A673 (cell line): ENCODE measurements around the gene ZFHX2. TPM values are rescaled to one million over a fixed set of nuclear protein-coding genes. Genes with fewer than 3 reads are reported as not detected.

Experiments used
- BruUV-seq: library from RNA; stranded (reverse); fragments of 400-500 nt; replicated peaks from 2 replicates; lab custom pipeline; 2021; lab: Mats Ljungman, UMichigan
- CTCF ChIA-PET: fragments of 300-600 bp; sonication (Branson Sonifier 250); formaldehyde crosslinking; loops from one replicate; lab custom pipeline; 2022; ENCODE audit warnings: antibody characterized with exemption; lab: Charles Lee
- POLR2A ChIA-PET: fragments of 300-600 bp; sonication (Branson Sonifier 250); formaldehyde crosslinking; loops from one replicate; lab custom pipeline; 2022; ENCODE audit warnings: antibody characterized with exemption; ENCODE audit not compliant: low non-redundant PET; lab: Charles Lee
- DNase-seq: peaks from one replicate; pipeline ENCODE4 v3.0.0-alpha.2; 2015; ENCODE audit warnings: low spot score
- H3K27ac ChIP-seq: fragments of 200-600 bp; sonication (generic); 2 replicates; pipeline ENCODE4 v1.5.1; 2016; ENCODE audit warnings: mixed run types, low read depth, mild to moderate bottlenecking, mixed read lengths, antibody characterized with exemption, low read length; ENCODE audit not compliant: poor library complexity, severe bottlenecking
- H3K27me3 ChIP-seq: fragments of 200-600 bp; sonication (generic); replicated peaks from 2 replicates; pipeline ENCODE4 v1.6.1; 2017; ENCODE audit warnings: mixed run types, low read depth, mild to moderate bottlenecking, mixed read lengths, antibody characterized with exemption, low read length; ENCODE audit not compliant: insufficient read depth, poor library complexity
- H3K36me3 ChIP-seq: fragments of 200-600 bp; sonication (generic); 2 replicates; pipeline ENCODE4 v1.6.1; 2016; ENCODE audit warnings: mixed run types, mild to moderate bottlenecking, mixed read lengths, antibody characterized with exemption, low read length; ENCODE audit not compliant: insufficient read depth, poor library complexity, severe bottlenecking
- H3K4me1 ChIP-seq: fragments of 200-600 bp; sonication (generic); 2 replicates; pipeline ENCODE4 v1.6.1; 2017; ENCODE audit warnings: mixed run types, mild to moderate bottlenecking, mixed read lengths, antibody characterized with exemption, low read length; ENCODE audit not compliant: insufficient read depth, poor library complexity, severe bottlenecking
- H3K4me3 ChIP-seq: fragments of 200-600 bp; sonication (generic); 2 replicates; pipeline ENCODE4 v1.5.1; 2016; ENCODE audit warnings: low read depth, mixed run types, mild to moderate bottlenecking, mixed read lengths, low read length; ENCODE audit not compliant: poor library complexity, severe bottlenecking
- H3K9me3 ChIP-seq: fragments of 200-600 bp; sonication (generic); 2 replicates; pipeline ENCODE4 v1.6.1; 2016; ENCODE audit warnings: mixed run types, low read depth, mild to moderate bottlenecking, mixed read lengths, antibody characterized with exemption, low read length; ENCODE audit not compliant: poor library complexity, severe bottlenecking
- CTCF ChIP-seq: fragments of 300-800, 200-600 bp; sonication (generic); conservative IDR thresholded peaks from 2 replicates; pipeline ENCODE4 v1.5.1; 2017; ENCODE audit warnings: low read depth, mild to moderate bottlenecking, antibody characterized with exemption, low read length, moderate library complexity, mixed read lengths
- EZH2 ChIP-seq: fragments of 200-600 bp; sonication (generic); IDR thresholded peaks from 2 replicates; pipeline ENCODE4 v1.6.1; 2017; ENCODE audit warnings: borderline replicate concordance, low read depth, mild to moderate bottlenecking, mixed read lengths, antibody characterized with exemption, low read length; ENCODE audit not compliant: poor library complexity, severe bottlenecking
- intact Hi-C: fragments of 100-400 bp; cut with micrococcal nuclease; formaldehyde crosslinking; loops from one replicate; pipeline ENCODE4 v1.10.0; 2022; ENCODE audit not compliant: unreplicated experiment
- total RNA-seq: library from RNA; stranded (reverse); gene quantifications from 2 replicates; pipeline ENCODE4 v1.2.3, GENCODE V29; 2021

ZFHX2 gene
- total RNA-seq, 1 experiment from 2014 or later = 4.8 TPM

GRCh38 chr14:23580152-23580926, 28.8 kb upstream of the ZFHX2 start:
- POLR2A ChIA-PET = no interaction called here
- intact Hi-C loops = no loop called here
- Histone ChIP-seq H3K9me3 (no peaks in the 10 kb centered on the region), H3K4me1 (peaks cover 15% of the 10 kb centered on the region), H3K27me3 (peaks cover 42% of the 10 kb centered on the region), H3K4me3 (no peak overlapping the region), H3K36me3 (no peaks in the 10 kb centered on the region), H3K27ac (no peak overlapping the region)
- CTCF ChIA-PET = no interaction called here
- no TSS peak for BruUV-seq
- DNase-seq = no peak
- TF ChIP-seq CTCF (no peak), EZH2 (no peak)

- no peak for DNase-seq
- Histone ChIP-seq H3K9me3 (no peaks in the 10 kb centered on the region), H3K27me3 (peaks cover 48% of the 10 kb centered on the region), H3K36me3 (no peaks in the 10 kb centered on the region), H3K4me1 (peaks cover 15% of the 10 kb centered on the region), H3K27ac (no peak overlapping the region), H3K4me3 (no peak overlapping the region)
- no peak for TF ChIP-seq CTCF
- no peak for TF ChIP-seq EZH2
- ChIA-PET POLR2A (no interaction called here), CTCF (no interaction called here)
- no TSS peak for BruUV-seq
- intact Hi-C loops = no loop called here
These were observed 28.2 kb upstream of the ZFHX2 start for GRCh38 chr14:23579739-23580138.

GRCh38 chr14:23579311-23579630, 27.7 kb upstream of the ZFHX2 start:
- H3K27me3 ChIP-seq = peaks cover 49% of the 10 kb centered on the region
- no peak for DNase-seq
- no peak for TF ChIP-seq EZH2
- TF ChIP-seq CTCF = no peak
- H3K4me1 ChIP-seq = peaks cover 15% of the 10 kb centered on the region
- H3K9me3 ChIP-seq = no peaks in the 10 kb centered on the region
- CTCF ChIA-PET = interaction anchor here (1.0 kb wide), 1 partner anchor 9 kb away, joined by 5 read pairs; no protein-coding TSS in a partner anchor
- H3K4me3 ChIP-seq = no peak overlapping the region
- intact Hi-C loops = no loop called here
- POLR2A ChIA-PET = no interaction called here
- no peaks in the 10 kb centered on the region for H3K36me3 ChIP-seq
- BruUV-seq = no TSS peak
- no peak overlapping the region for H3K27ac ChIP-seq
